GM12892 (cell line): Measurements from ENCODE around the gene EFCAB5.

Experiments
- POLR2A ChIP-seq: IDR thresholded peaks from 2 replicates; pipeline ENCODE4 v1.6.1; 2011; ENCODE audit warnings: low read depth, low read length, control low read depth
- POLR2AphosphoS5 ChIP-seq: IDR thresholded peaks from 2 replicates; pipeline ENCODE4 v1.6.1; 2011; ENCODE audit warnings: low read depth, low read length, control low read depth
- TAF1 ChIP-seq: IDR thresholded peaks from 2 replicates; pipeline ENCODE4 v1.6.1; 2011; ENCODE audit warnings: low read depth, mild to moderate bottlenecking, control low read depth, low read length, borderline replicate concordance

DNA sequence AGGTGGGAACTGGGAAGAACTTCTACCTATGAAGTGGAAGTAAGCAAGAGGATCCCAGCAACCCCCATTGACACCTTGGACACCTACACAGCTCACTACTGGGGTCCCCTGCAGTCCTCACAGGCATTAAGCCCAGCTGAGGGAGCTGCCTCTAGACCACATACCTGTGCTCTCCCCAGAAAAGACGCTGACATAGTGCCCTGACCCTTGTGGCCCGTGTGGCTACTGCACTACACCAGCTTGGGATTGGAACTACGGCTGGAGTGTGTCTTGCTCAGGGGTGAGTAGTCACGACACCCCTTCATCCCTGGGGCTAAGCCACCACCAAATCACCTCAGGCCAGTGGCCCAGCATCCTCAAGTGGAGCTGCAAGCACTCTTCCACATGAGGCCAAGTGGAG lies 120.9 kb downstream of the EFCAB5 start:
- TF ChIP-seq POLR2AphosphoS5 (no peak), TAF1 (no peak), POLR2A (no peak)
